HepG2 (cell line): ENCODE results near the gene TYMP. TPM values are rescaled to one million over a fixed set of nuclear protein-coding genes. Genes with fewer than 3 reads are reported as not detected.

ENCODE experiments used
- BHLHE40 ChIP-seq: IDR thresholded peaks from 2 replicates; pipeline ENCODE4 v1.6.1; 2011; ENCODE audit warnings: low read length, improper control_type of control experiment
- CREB1 ChIP-seq, 2 experiments: fragments of 450-650 bp in 1 of 2; IDR thresholded peaks; 2 replicates each; pipeline ENCODE4 v1.6.1; 2016 to 2017; ENCODE audit warnings: control low read depth in 1 of 2, mild to moderate bottlenecking in 1 of 2, missing compliant biosample characterization in 1 of 2, missing genetic modification characterization in 1 of 2
- DNMT1 ChIP-seq: sonication (generic); formaldehyde crosslinking; IDR thresholded peaks from 2 replicates; pipeline ENCODE4 v1.5.1; 2020; ENCODE audit warnings: mild to moderate bottlenecking, missing genetic modification reagents
- E2F5 ChIP-seq: sonication (generic); formaldehyde crosslinking; conservative IDR thresholded peaks from 2 replicates; pipeline ENCODE4 v1.4.0; 2020; ENCODE audit warnings: missing genetic modification reagents
- GTF3A ChIP-seq: sonication (generic); formaldehyde crosslinking; conservative IDR thresholded peaks from 2 replicates; pipeline ENCODE4 v1.4.0; 2020; ENCODE audit warnings: mild to moderate bottlenecking, missing genetic modification reagents
- HINFP ChIP-seq: sonication (generic); formaldehyde crosslinking; IDR thresholded peaks from 2 replicates; pipeline ENCODE4 v1.4.0; 2020; ENCODE audit warnings: low read depth, mild to moderate bottlenecking, missing genetic modification reagents
- HNF1A ChIP-seq, 2 experiments: sonication (generic) in 1 of 2; formaldehyde crosslinking in 1 of 2; IDR thresholded peaks; 2 replicates each; pipeline versions ENCODE4 v1.4.0 to v1.6.1; 2016 to 2020; ENCODE audit warnings: borderline replicate concordance in 1 of 2, low read depth in 1 of 2, mild to moderate bottlenecking in 1 of 2, missing genetic modification reagents in 1 of 2
- RAD51 ChIP-seq: fragments of 450-650 bp; IDR thresholded peaks from 2 replicates; pipeline ENCODE4 v1.6.1; 2016; ENCODE audit warnings: borderline replicate concordance
- REL ChIP-seq: sonication (generic); formaldehyde crosslinking; conservative IDR thresholded peaks from 2 replicates; pipeline ENCODE4 v1.8.0; 2022; ENCODE audit warnings: mild to moderate bottlenecking, missing genetic modification reagents, moderate library complexity
- SRY ChIP-seq: sonication (generic); formaldehyde crosslinking; IDR thresholded peaks from 2 replicates; pipeline ENCODE4 v1.8.0; 2022; ENCODE audit warnings: mild to moderate bottlenecking, missing genetic modification reagents
- TCF12 ChIP-seq, 2 experiments: fragments of 450-650 bp in 1 of 2; sonication (generic) in 1 of 2; formaldehyde crosslinking in 1 of 2; IDR thresholded peaks; 2 replicates each; pipeline versions ENCODE4 v1.6.1 to v1.8.0; 2017 to 2022; ENCODE audit warnings: antibody characterized with exemption in 1 of 2, mild to moderate bottlenecking in 1 of 2, missing genetic modification reagents in 1 of 2, moderate library complexity in 1 of 2
- ZNF263 ChIP-seq: sonication (generic); formaldehyde crosslinking; IDR thresholded peaks from 2 replicates; pipeline ENCODE4 v1.4.0; 2020; ENCODE audit warnings: missing genetic modification reagents
- ZNF264 ChIP-seq: sonication (generic); formaldehyde crosslinking; IDR thresholded peaks from 2 replicates; pipeline ENCODE4 v1.4.0; 2020; ENCODE audit warnings: missing genetic modification reagents
- ZNF337 ChIP-seq: sonication (generic); formaldehyde crosslinking; IDR thresholded peaks from 2 replicates; pipeline ENCODE4 v1.5.1; 2020; ENCODE audit warnings: missing genetic modification reagents, low read depth, mild to moderate bottlenecking, borderline replicate concordance
- ZNF350 ChIP-seq: sonication (generic); formaldehyde crosslinking; IDR thresholded peaks from 2 replicates; pipeline ENCODE4 v1.4.0; 2020; ENCODE audit warnings: mild to moderate bottlenecking, low read depth, missing genetic modification reagents, borderline replicate concordance
- ZNF580 ChIP-seq: IDR thresholded peaks from 2 replicates; pipeline ENCODE4 v1.6.1; 2016; ENCODE audit warnings: low read depth, borderline replicate concordance
- ZNF766 ChIP-seq: sonication (generic); formaldehyde crosslinking; IDR thresholded peaks from 2 replicates; pipeline ENCODE4 v1.5.0; 2020; ENCODE audit warnings: missing genetic modification reagents, borderline replicate concordance
- ZNF772 ChIP-seq: sonication (generic); formaldehyde crosslinking; IDR thresholded peaks from 2 replicates; pipeline ENCODE4 v1.5.0; 2020; ENCODE audit warnings: mild to moderate bottlenecking, missing genetic modification reagents
- polyA plus RNA-seq, 8 experiments: library from polyadenylated mRNA; depleted of rRNA in 3 of 8; stranded (reverse) in 7 of 8; unstranded in 1 of 8; fragments of >200 nt; fragmentation: Illumina TruSeq in 4 of 8; extraction: Trizol in 4 of 8; gene quantifications; 2 replicates each; pipeline versions ENCODE4 v1.2.1 to v1.2.3, GENCODE V29; 2011 to 2016; ENCODE audit warnings: low read depth in 4 of 8, missing spikeins in 1 of 8, mixed read lengths in 1 of 8; ENCODE audit not compliant: insufficient read depth in 1 of 8
- total RNA-seq, 5 experiments: library from RNA; depleted of rRNA; stranded (reverse); fragments of >200 nt; fragmentation: Illumina TruSeq; extraction: Trizol; gene quantifications; 2 replicates each; pipeline ENCODE4 v1.2.3, GENCODE V29; 2016; ENCODE audit warnings: low read depth in 1 of 5
- TF ChIP-seq, protein P1 (sequence below): sonication (generic); formaldehyde crosslinking; IDR thresholded peaks from 2 replicates; pipeline ENCODE4 v1.8.1; 2023; ENCODE audit warnings: mild to moderate bottlenecking, missing genetic modification reagents

Gene TYMP
- total and polyA plus RNA-seq, 2 of the 13 experiments (the other 11 are each of a cell fraction or from before 2014, with no cell fraction given), result 3.9 to 4.3 TPM

GRCh38 chr22:50562523-50563412 is 33.0 kb upstream of the TYMP start, which contains the start of gene SYCE3 (continued):
- TF ChIP-seq, protein P1, sequence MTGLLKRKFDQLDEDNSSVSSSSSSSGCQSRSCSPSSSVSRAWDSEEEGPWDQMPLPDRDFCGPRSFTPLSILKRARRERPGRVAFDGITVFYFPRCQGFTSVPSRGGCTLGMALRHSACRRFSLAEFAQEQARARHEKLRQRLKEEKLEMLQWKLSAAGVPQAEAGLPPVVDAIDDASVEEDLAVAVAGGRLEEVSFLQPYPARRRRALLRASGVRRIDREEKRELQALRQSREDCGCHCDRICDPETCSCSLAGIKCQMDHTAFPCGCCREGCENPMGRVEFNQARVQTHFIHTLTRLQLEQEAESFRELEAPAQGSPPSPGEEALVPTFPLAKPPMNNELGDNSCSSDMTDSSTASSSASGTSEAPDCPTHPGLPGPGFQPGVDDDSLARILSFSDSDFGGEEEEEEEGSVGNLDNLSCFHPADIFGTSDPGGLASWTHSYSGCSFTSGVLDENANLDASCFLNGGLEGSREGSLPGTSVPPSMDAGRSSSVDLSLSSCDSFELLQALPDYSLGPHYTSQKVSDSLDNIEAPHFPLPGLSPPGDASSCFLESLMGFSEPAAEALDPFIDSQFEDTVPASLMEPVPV (CRISPR knock-in tag), result no peak; the same call in 1 of the 2 replicates
- peak; percentile 30 for TF ChIP-seq CREB1 (IDR thresholded peaks at IDR 0.05)
- peak; percentile 56; the same call in 1 of the 2 replicates for TF ChIP-seq CREB1 (CRISPR knock-in tag; IDR thresholded peaks at IDR 0.05)
- no peak for TF ChIP-seq ZNF580 (CRISPR knock-in tag)
- TF ChIP-seq RAD51, result no peak
- 0 out of 2 replicates have a peak, but pooled peaks have one; percentile 41 for TF ChIP-seq BHLHE40
- TF ChIP-seq ZNF337 (CRISPR knock-in tag), result no peak
- TF ChIP-seq TCF12 (IDR thresholded peaks at IDR 0.05), result no peak
- no peak for TF ChIP-seq TCF12 (CRISPR knock-in tag; IDR thresholded peaks at IDR 0.05)
- no peak for TF ChIP-seq GTF3A (CRISPR knock-in tag)
- no peak for TF ChIP-seq HNF1A (IDR thresholded peaks at IDR 0.05; ENCODE audit: low read depth)
- no peak for TF ChIP-seq HNF1A (CRISPR knock-in tag; IDR thresholded peaks at IDR 0.05; ENCODE audit: borderline replicate concordance)
- peak; percentile 67; the same call in 1 of the 2 replicates for TF ChIP-seq SRY (CRISPR knock-in tag)
- TF ChIP-seq E2F5, result no peak
- no peak for TF ChIP-seq ZNF263 (CRISPR knock-in tag)
- TF ChIP-seq REL (CRISPR knock-in tag), result no peak
- peak; percentile 83; the same call in 1 of the 2 replicates for TF ChIP-seq HINFP (CRISPR knock-in tag)
- no peak for TF ChIP-seq ZNF264 (CRISPR knock-in tag)
- peak; percentile 43; the same call in 1 of the 2 replicates for TF ChIP-seq ZNF350 (CRISPR knock-in tag)
- TF ChIP-seq DNMT1 (CRISPR knock-in tag), result no peak
- peak; percentile 70; the same call in 1 of the 2 replicates for TF ChIP-seq ZNF772 (CRISPR knock-in tag)
- TF ChIP-seq ZNF766, result no peak
